Astrocyte (in vitro differentiated cells and primary cell): ENCODE results near the gene AMPD2.

ENCODE experiments used
- CTCF ChIP-seq: IDR thresholded peaks from 2 replicates; pipeline ENCODE4 v1.5.1; 2011; ENCODE audit warnings: low read depth, mild to moderate bottlenecking, inconsistent platforms, low read length, moderate library complexity; ENCODE audit not compliant: insufficient read depth
- EZH2 ChIP-seq: IDR thresholded peaks from 2 replicates; pipeline ENCODE4 v1.6.1; 2012; ENCODE audit warnings: mild to moderate bottlenecking, low read length, inconsistent platforms; ENCODE audit not compliant: insufficient read depth

GRCh38 chr1:109677459-109677858 is 57.8 kb downstream of the AMPD2 start:
- no peak for TF ChIP-seq CTCF
- TF ChIP-seq EZH2 = no peak
